ENCODE measurements around the gene TBC1D30.
A peak's percentile ranks its signal among the peaks of the same experiment; 100 is the strongest.

Gene TBC1D30

DNA sequence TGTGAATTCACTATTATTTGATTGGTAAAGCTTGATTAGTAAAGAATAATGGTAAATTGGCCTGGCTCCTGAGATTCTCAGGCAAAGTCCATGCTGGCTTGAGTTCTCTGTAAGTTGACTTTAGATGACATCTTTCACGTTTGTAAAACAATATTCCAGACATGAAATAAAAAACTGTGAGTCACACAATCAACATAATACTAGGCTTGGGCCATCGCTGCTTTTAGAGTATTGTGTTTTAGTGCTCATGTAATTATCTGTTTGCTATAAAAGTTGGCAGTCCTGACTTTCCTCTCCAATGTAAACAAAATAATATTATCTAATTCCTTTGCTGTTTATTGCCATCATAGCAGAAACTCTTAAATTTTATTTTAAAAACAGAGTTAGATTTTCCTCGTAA lies 3.9 kb upstream of the TBC1D30 start:
- H3K4me3 ChIP-seq (ENCODE audit: low read depth, low read length), result no peak overlapping the region
- no peak for TF ChIP-seq CTCF (IDR thresholded peaks at IDR 0.05; ENCODE audit: low read depth, low read length, missing control alignments)
- no peak for DNase-seq (ENCODE audit: low read depth)

DNA sequence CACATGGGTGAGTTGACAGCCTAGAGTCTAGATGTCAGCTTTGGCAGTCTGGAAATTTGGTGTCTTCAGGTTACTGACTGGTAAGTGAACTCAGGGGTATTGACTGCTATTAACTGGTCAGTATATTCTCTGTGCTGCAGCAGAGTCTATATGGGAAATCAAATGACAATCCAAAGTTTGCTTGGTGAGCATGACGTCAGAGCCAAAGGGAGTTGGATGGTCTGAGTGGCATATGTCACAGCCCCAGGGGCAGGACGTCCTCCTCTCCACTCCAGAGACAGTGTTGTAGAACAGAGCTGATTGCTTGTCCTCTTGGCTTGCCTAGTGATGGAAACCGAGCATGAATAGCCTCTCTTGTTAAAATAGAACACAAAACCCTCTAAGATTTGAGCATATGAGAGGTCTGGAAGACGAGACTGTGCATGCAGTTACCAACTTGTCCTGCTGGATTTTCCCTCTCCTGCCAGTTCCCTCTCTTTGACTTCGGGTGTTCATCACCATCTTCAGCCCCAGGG lies 3.3 kb upstream of the TBC1D30 start:
- no peak for DNase-seq (ENCODE audit: low read depth)
- no peak for TF ChIP-seq CTCF (IDR thresholded peaks at IDR 0.05; ENCODE audit: low read depth, low read length, missing control alignments)
- H3K4me3 ChIP-seq (ENCODE audit: low read depth, low read length), result no peak overlapping the region

GRCh38 chr12:64824130-64824499 lies 332 bp upstream of the TBC1D30 start:
- no peak for TF ChIP-seq CTCF (IDR thresholded peaks at IDR 0.05; ENCODE audit: low read depth, low read length, missing control alignments)

GRCh38 chr12:64825143-64826021 lies 935 bp downstream of the TBC1D30 start:
- DNase-seq (ENCODE audit: low read depth), result no peak
- TF ChIP-seq CTCF (IDR thresholded peaks at IDR 0.05; ENCODE audit: low read depth, low read length, missing control alignments), result no peak
- H3K4me3 ChIP-seq (ENCODE audit: low read depth, low read length), result peak overlapping the region; percentile 56

More at GRCh38 chr12:64824130-64824499, 332 bp upstream of the TBC1D30 start:
- no peak for DNase-seq (ENCODE audit: low read depth)
- H3K4me3 ChIP-seq (ENCODE audit: low read depth, low read length), result peak overlapping the region; percentile 56

GRCh38 chr12:64826234-64826633 lies 1.8 kb downstream of the TBC1D30 start:
- TF ChIP-seq CTCF (IDR thresholded peaks at IDR 0.05; ENCODE audit: low read depth, low read length, missing control alignments), result no peak
- H3K4me3 ChIP-seq (ENCODE audit: low read depth, low read length), result no peak overlapping the region; the same call in 1 of the 2 replicates
- no peak for DNase-seq (ENCODE audit: low read depth)

- DNase-seq (ENCODE audit: low read depth), result no peak
- H3K4me3 ChIP-seq (ENCODE audit: low read depth, low read length), result no peak overlapping the region
- no peak for TF ChIP-seq CTCF (IDR thresholded peaks at IDR 0.05; ENCODE audit: low read depth, low read length, missing control alignments)
Observed at GRCh38 chr12:64828713-64829112, 4.3 kb downstream of the TBC1D30 start.

Data from GM12864 (cell line).